Embryonic facial prominence (tissue), 1 donor: ENCODE measurements around the gene THSD4.

ENCODE experiments used
- DNase-seq: peaks from one replicate; pipeline ENCODE4 v3.0.0-alpha.2; 2016; ENCODE audit errors: extremely low spot score

THSD4 gene

GRCh38 chr15:71686221-71687050 is 571.2 kb downstream of the THSD4 start:
- DNase-seq: no peak

GRCh38 chr15:71687902-71688508 is 572.7 kb downstream of the THSD4 start:
- DNase-seq: no peak

- no peak for DNase-seq
Measured at GRCh38 chr15:71688509-71689094, 573.3 kb downstream of the THSD4 start.

GRCh38 chr15:71691081-71691457 is 575.8 kb downstream of the THSD4 start:
- no peak for DNase-seq

GRCh38 chr15:71691458-71692417 is 576.5 kb downstream of the THSD4 start:
- DNase-seq: no peak

GRCh38 chr15:71697236-71697635 is 582.0 kb downstream of the THSD4 start:
- no peak for DNase-seq

GRCh38 chr15:71698030-71698429 is 582.8 kb downstream of the THSD4 start:
- no peak for DNase-seq

- DNase-seq: no peak
Measured at GRCh38 chr15:71698742-71699141, 583.5 kb downstream of the THSD4 start.

- DNase-seq: no peak
Measured at GRCh38 chr15:71699977-71700376, 584.7 kb downstream of the THSD4 start.

- DNase-seq: no peak
Measured at GRCh38 chr15:71701808-71702207, 586.5 kb downstream of the THSD4 start.

- DNase-seq: no peak
Measured at GRCh38 chr15:71702496-71702895, 587.2 kb downstream of the THSD4 start.

- DNase-seq: no peak
Measured at GRCh38 chr15:71705151-71705550, 589.9 kb downstream of the THSD4 start.

GRCh38 chr15:71706461-71707229 is 591.4 kb downstream of the THSD4 start:
- DNase-seq: no peak

GRCh38 chr15:71707230-71708050 is 592.2 kb downstream of the THSD4 start:
- DNase-seq: no peak

- DNase-seq: no peak
Measured at GRCh38 chr15:71708051-71708429, 592.8 kb downstream of the THSD4 start.

GRCh38 chr15:71708741-71709140 is 593.5 kb downstream of the THSD4 start:
- no peak for DNase-seq

- DNase-seq: no peak
Measured at GRCh38 chr15:71709808-71710418, 594.6 kb downstream of the THSD4 start.

GRCh38 chr15:71712182-71712581 is 596.9 kb downstream of the THSD4 start:
- no peak for DNase-seq

GRCh38 chr15:71713191-71713809 is 598.0 kb downstream of the THSD4 start:
- no peak for DNase-seq
